ENCODE results near the gene RASAL3.

GRCh38 chr19:15429825-15430467 is 34.4 kb downstream of the RASAL3 start:
- TF ChIP-seq CEBPB (IDR thresholded peaks at IDR 0.05), result no peak
- TF ChIP-seq POLR2A (IDR thresholded peaks at IDR 0.05; ENCODE audit: low read length), result no peak
- no peak for TF ChIP-seq CTCF (IDR thresholded peaks at IDR 0.05)
- no peak for TF ChIP-seq TFCP2L1 (CRISPR knock-in tag; IDR thresholded peaks at IDR 0.05)
- TF ChIP-seq E2F6 (IDR thresholded peaks at IDR 0.05; ENCODE audit: borderline replicate concordance, low read depth), result no peak
- no peak for TF ChIP-seq ZFP36 (IDR thresholded peaks at IDR 0.05; ENCODE audit: borderline replicate concordance, partially characterized antibody)
- no peak for TF ChIP-seq RCOR1 (IDR thresholded peaks at IDR 0.05; ENCODE audit: low read depth, low read length)
- no peak for TF ChIP-seq CBX2 (IDR thresholded peaks at IDR 0.05; ENCODE audit: borderline replicate concordance, low read depth)
- no peak for TF ChIP-seq CHD2 (IDR thresholded peaks at IDR 0.05; ENCODE audit: low read length, partially characterized antibody)
- TF ChIP-seq KDM5A (IDR thresholded peaks at IDR 0.05), result no peak
